HepG2 (cell line): Measurements from ENCODE around the gene ATP6V0A1.

Source experiments
- KAT2B ChIP-seq: fragments of 150-350 bp; IDR thresholded peaks from 2 replicates; pipeline ENCODE4 v1.6.1; 2014; ENCODE audit warnings: low read depth, low read length, borderline replicate concordance
- SMARCE1 ChIP-seq: fragments of 450-650 bp; IDR thresholded peaks from 2 replicates; pipeline ENCODE4 v1.6.1; 2017; ENCODE audit warnings: borderline replicate concordance
- SP5 ChIP-seq: IDR thresholded peaks from 2 replicates; pipeline ENCODE4 v1.6.1; 2016; ENCODE audit warnings: low read depth, borderline replicate concordance
- ZBTB21 ChIP-seq: sonication (generic); formaldehyde crosslinking; IDR thresholded peaks from 2 replicates; pipeline ENCODE4 v1.4.0; 2020; ENCODE audit warnings: missing genetic modification reagents
- TF ChIP-seq, protein P1 (sequence below): sonication (generic); formaldehyde crosslinking; IDR thresholded peaks from 2 replicates; pipeline ENCODE4 v1.4.0; 2020; ENCODE audit warnings: missing genetic modification reagents, borderline replicate concordance
- TF ChIP-seq, protein P2 (sequence below): sonication (generic); formaldehyde crosslinking; IDR thresholded peaks from 2 replicates; pipeline ENCODE4 v1.5.0; 2020; ENCODE audit warnings: missing genetic modification reagents, mild to moderate bottlenecking, borderline replicate concordance

DNA sequence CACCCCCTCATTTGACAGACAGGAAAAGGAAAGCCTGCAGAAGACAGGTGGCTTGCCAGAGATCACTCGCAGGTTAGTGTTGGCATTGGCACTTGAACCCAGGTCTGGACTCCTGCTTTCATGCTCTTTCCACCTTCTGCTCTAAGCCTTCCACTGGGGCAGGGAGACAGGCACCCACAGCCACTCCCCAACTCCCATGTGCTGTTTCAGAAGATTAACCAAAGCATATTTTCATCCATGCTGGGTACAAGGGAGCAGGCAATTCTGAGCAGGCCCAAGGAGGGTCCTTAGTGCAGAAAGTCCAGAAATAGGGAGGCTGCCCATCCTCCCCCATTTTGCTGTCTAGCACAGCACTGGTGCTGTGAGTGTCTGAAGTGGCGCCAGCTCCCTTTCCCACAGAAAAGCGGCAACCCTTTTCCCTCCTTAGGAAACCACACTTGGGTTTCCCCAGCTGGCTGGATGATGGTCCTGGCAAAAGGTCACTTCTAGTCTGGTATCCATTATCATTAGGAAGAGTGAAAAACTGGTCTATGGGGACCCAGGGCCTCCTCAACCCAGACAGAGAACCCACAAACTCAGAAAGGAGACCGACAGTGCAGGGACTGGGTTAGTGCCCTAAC is 33.6 kb upstream of the ATP6V0A1 start:
- TF ChIP-seq, protein P1, sequence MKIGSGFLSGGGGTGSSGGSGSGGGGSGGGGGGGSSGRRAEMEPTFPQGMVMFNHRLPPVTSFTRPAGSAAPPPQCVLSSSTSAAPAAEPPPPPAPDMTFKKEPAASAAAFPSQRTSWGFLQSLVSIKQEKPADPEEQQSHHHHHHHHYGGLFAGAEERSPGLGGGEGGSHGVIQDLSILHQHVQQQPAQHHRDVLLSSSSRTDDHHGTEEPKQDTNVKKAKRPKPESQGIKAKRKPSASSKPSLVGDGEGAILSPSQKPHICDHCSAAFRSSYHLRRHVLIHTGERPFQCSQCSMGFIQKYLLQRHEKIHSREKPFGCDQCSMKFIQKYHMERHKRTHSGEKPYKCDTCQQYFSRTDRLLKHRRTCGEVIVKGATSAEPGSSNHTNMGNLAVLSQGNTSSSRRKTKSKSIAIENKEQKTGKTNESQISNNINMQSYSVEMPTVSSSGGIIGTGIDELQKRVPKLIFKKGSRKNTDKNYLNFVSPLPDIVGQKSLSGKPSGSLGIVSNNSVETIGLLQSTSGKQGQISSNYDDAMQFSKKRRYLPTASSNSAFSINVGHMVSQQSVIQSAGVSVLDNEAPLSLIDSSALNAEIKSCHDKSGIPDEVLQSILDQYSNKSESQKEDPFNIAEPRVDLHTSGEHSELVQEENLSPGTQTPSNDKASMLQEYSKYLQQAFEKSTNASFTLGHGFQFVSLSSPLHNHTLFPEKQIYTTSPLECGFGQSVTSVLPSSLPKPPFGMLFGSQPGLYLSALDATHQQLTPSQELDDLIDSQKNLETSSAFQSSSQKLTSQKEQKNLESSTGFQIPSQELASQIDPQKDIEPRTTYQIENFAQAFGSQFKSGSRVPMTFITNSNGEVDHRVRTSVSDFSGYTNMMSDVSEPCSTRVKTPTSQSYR (CRISPR knock-in tag): no peak
- TF ChIP-seq ZBTB21 (CRISPR knock-in tag) (no peak), SP5 (CRISPR knock-in tag) (no peak), SMARCE1 (no peak), KAT2B (no peak)
- TF ChIP-seq, protein P2, sequence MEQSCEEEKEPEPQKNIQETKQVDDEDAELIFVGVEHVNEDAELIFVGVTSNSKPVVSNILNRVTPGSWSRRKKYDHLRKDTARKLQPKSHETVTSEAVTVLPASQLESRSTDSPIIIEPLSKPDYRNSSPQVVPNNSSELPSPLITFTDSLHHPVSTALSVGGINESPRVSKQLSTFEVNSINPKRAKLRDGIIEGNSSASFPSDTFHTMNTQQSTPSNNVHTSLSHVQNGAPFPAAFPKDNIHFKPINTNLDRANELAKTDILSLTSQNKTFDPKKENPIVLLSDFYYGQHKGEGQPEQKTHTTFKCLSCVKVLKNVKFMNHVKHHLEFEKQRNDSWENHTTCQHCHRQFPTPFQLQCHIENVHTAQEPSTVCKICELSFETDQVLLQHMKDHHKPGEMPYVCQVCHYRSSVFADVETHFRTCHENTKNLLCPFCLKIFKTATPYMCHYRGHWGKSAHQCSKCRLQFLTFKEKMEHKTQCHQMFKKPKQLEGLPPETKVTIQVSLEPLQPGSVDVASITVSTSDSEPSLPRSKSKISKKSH (CRISPR knock-in tag): no peak
